Keratinocyte (primary cell): ENCODE results near the gene CUX1. TPM values are rescaled to one million over a fixed set of nuclear protein-coding genes. Genes with fewer than 3 reads are reported as not detected.
A peak's percentile ranks its signal among the peaks of the same experiment; 100 is the strongest.
"Not testable (repeated sequence)": the region's sequence is repeated elsewhere in the genome, so short reads cannot be mapped to it uniquely, and the experiment has no call there.

Source experiments
- DNase-seq: peaks from one replicate; pipeline ENCODE4 v3.0.0-alpha.2; 2011; ENCODE audit warnings: low read depth, missing footprints, low spot score
- FAIRE-seq: peaks from 2 replicates; lab custom pipeline; 2011; peaks lifted over from hg19 to GRCh38; lab: Jason Lieb, UNC
- H2AFZ ChIP-seq: 2 replicates; pipeline ENCODE4 v1.6.0; 2012; ENCODE audit warnings: low read length, control low read depth, inconsistent platforms; ENCODE audit not compliant: control insufficient read depth
- H3K27ac ChIP-seq: 2 replicates; pipeline ENCODE4 v1.5.1; 2011; ENCODE audit warnings: low read length; ENCODE audit not compliant: control insufficient read depth, insufficient read depth
- H3K27me3 ChIP-seq: 3 replicates; pipeline ENCODE4 v1.6.0; 2011; ENCODE audit warnings: low read length; ENCODE audit not compliant: control insufficient read depth, insufficient read depth; ENCODE audit errors: extremely low read depth
- H3K36me3 ChIP-seq, 2 experiments: 2 replicates in 1 of 2; 3 replicates in 1 of 2; pipeline ENCODE4 v1.5.1; 2011; ENCODE audit warnings: low read length in 2 of 2, mild to moderate bottlenecking in 1 of 2; ENCODE audit not compliant: control insufficient read depth in 2 of 2, insufficient read depth in 2 of 2; ENCODE audit errors: extremely low read depth in 1 of 2
- H3K4me1 ChIP-seq: 3 replicates; pipeline ENCODE4 v1.5.1; 2011; ENCODE audit warnings: low read length; ENCODE audit not compliant: control insufficient read depth, insufficient read depth; ENCODE audit errors: extremely low read depth
- H3K4me2 ChIP-seq: 3 replicates; pipeline ENCODE4 v1.6.0; 2011; ENCODE audit warnings: low read depth, low read length; ENCODE audit not compliant: control insufficient read depth, insufficient read depth; ENCODE audit errors: extremely low read depth
- H3K4me3 ChIP-seq, 3 experiments: fragments of 200-600 bp in 1 of 3; sonication (generic) in 1 of 3; 2 replicates in 2 of 3; 3 replicates in 1 of 3; pipeline ENCODE4 v1.5.1; 2011 to 2016; ENCODE audit warnings: low read length in 3 of 3, mild to moderate bottlenecking in 3 of 3, control low read depth in 2 of 3, inconsistent platforms in 1 of 3, low read depth in 1 of 3, mixed read lengths in 1 of 3, mixed run types in 1 of 3, moderate library complexity in 1 of 3; ENCODE audit not compliant: control insufficient read depth in 2 of 3, insufficient read depth in 2 of 3; ENCODE audit errors: extremely low read depth in 1 of 3
- H3K79me2 ChIP-seq: 2 replicates; pipeline ENCODE4 v1.6.0; 2012; ENCODE audit warnings: low read length; ENCODE audit not compliant: control insufficient read depth, insufficient read depth
- H3K9ac ChIP-seq: 3 replicates; pipeline ENCODE4 v1.6.0; 2011; ENCODE audit warnings: low read length; ENCODE audit not compliant: control insufficient read depth, insufficient read depth; ENCODE audit errors: extremely low read depth
- H3K9me1 ChIP-seq: 3 replicates; pipeline ENCODE4 v1.6.0; 2011; ENCODE audit warnings: low read length; ENCODE audit not compliant: control insufficient read depth, insufficient read depth; ENCODE audit errors: extremely low read depth
- H3K9me3 ChIP-seq: 2 replicates; pipeline ENCODE4 v1.5.1; 2012; ENCODE audit warnings: low read depth, low read length; ENCODE audit not compliant: control insufficient read depth
- H4K20me1 ChIP-seq: 3 replicates; pipeline ENCODE4 v1.6.0; 2011; ENCODE audit warnings: low read length; ENCODE audit not compliant: control insufficient read depth, insufficient read depth; ENCODE audit errors: extremely low read depth
- CTCF ChIP-seq, 3 experiments: IDR thresholded peaks in 1 of 3; conservative IDR thresholded peaks in 1 of 3; optimal IDR thresholded peaks in 1 of 3; 2 replicates in 2 of 3; 3 replicates in 1 of 3; pipeline versions ENCODE3 to v1.5.1; 2011; ENCODE audit warnings: low read length in 3 of 3, mild to moderate bottlenecking in 3 of 3, moderate library complexity in 2 of 3, control low read depth in 1 of 3, inconsistent platforms in 1 of 3; ENCODE audit not compliant: insufficient read depth in 2 of 3; ENCODE audit errors: extremely low read depth in 1 of 3
- EZH2 ChIP-seq: IDR thresholded peaks from one replicate; pipeline ENCODE4 v1.6.1; 2012; ENCODE audit warnings: inconsistent platforms, mild to moderate bottlenecking, low read length, moderate library complexity
- dilution Hi-C: fragments of 300-500 bp; cut with MboI; formaldehyde crosslinking; loops from one replicate; pipeline ENCODE4 v1.7.0; 2020; ENCODE audit warnings: low sequenced_read_pairs; ENCODE audit not compliant: extremely low pct_ligation_motif_present
- polyA plus RNA-seq, 5 experiments: library from polyadenylated mRNA; depleted of rRNA in 3 of 5; stranded (reverse) in 3 of 5; stranded (forward) in 1 of 5; unstranded in 1 of 5; fragments of >200 nt; gene quantifications; 1 replicate in 1 of 5; 2 replicates in 3 of 5; 3 replicates in 1 of 5; pipeline versions ENCODE4 v1.2.1 to v1.2.3, GENCODE V29; 2011 to 2012; ENCODE audit warnings: missing spikeins in 2 of 5, low read depth in 1 of 5, low replicate concordance in 1 of 5

CUX1 gene
- polyA plus RNA-seq, 1 donor (not counting 4 experiments of a cell fraction or from before 2014, with no cell fraction given) = 18.3 TPM

GRCh38 chr7:102040569-102040968 is 223.1 kb downstream of the CUX1 start:
- no peak for FAIRE-seq
- dilution Hi-C loops = no loop called here
- H3K27ac ChIP-seq = no peak overlapping the region

GRCh38 chr7:102042016-102042656 is 224.7 kb downstream of the CUX1 start:
- dilution Hi-C loops = no loop called here
- Histone ChIP-seq H3K27me3 (no peaks in the 10 kb centered on the region), H3K4me2 (peak overlapping the region; percentile 27), H3K9me3 (no peaks in the 10 kb centered on the region), H3K36me3 (peaks cover 0 to 2% of the 10 kb centered on the region in 2 experiments), H3K79me2 (no peaks in the 10 kb centered on the region), H3K27ac (no peak overlapping the region), H3K4me1 (peaks cover 4% of the 10 kb centered on the region), H3K9me1 (no peaks in the 10 kb centered on the region), H3K9ac (no peak overlapping the region), H3K4me3 (no peak overlapping the region), H2AFZ (no peak overlapping the region), H4K20me1 (no peaks in the 10 kb centered on the region)
- DNase-seq (no peak), FAIRE-seq (no peak)
- TF ChIP-seq CTCF (optimal IDR thresholded peaks at IDR 0.05 in 1 of 3, IDR thresholded peaks at IDR 0.05 in 1 of 3, conservative IDR thresholded peaks at IDR 0.05 in 1 of 3; ENCODE audit: extremely low read depth in 1 of 3, insufficient read depth in 2 of 3, low read length in 3 of 3) (no peak), EZH2 (no peak)

More at GRCh38 chr7:102040569-102040968, 223.1 kb downstream of the CUX1 start:
- Histone ChIP-seq H3K27me3 (no peaks in the 10 kb centered on the region), H3K36me3 (peaks cover 0 to 2% of the 10 kb centered on the region in 2 experiments), H4K20me1 (no peaks in the 10 kb centered on the region), H3K4me2 (no peak overlapping the region), H3K9me1 (no peaks in the 10 kb centered on the region), H3K4me1 (peaks cover 4% of the 10 kb centered on the region), H3K79me2 (no peaks in the 10 kb centered on the region), H3K4me3 (no peak overlapping the region), H3K9ac (no peak overlapping the region), H3K9me3 (no peaks in the 10 kb centered on the region), H2AFZ (no peak overlapping the region)
- TF ChIP-seq CTCF (optimal IDR thresholded peaks at IDR 0.05 in 1 of 3, IDR thresholded peaks at IDR 0.05 in 1 of 3, conservative IDR thresholded peaks at IDR 0.05 in 1 of 3; ENCODE audit: extremely low read depth in 1 of 3, insufficient read depth in 2 of 3, low read length in 3 of 3) (no peak), EZH2 (no peak)
- no peak for DNase-seq

GRCh38 chr7:102042796-102043195 is 225.4 kb downstream of the CUX1 start:
- H3K79me2 ChIP-seq, dilution Hi-C loops, H3K4me3 ChIP-seq, DNase-seq, H3K27ac ChIP-seq, H3K9me3 ChIP-seq, H2AFZ ChIP-seq, H3K9ac ChIP-seq, H3K4me2 ChIP-seq, H4K20me1 ChIP-seq, H3K9me1 ChIP-seq, H3K36me3 ChIP-seq, H3K27me3 ChIP-seq, FAIRE-seq, H3K4me1 ChIP-seq: not testable (repeated sequence)
